Occipital lobe (tissue), 2 donors: Measurements from ENCODE around the gene ATP1B1. TPM values are rescaled to one million over a fixed set of nuclear protein-coding genes. Genes with fewer than 3 reads are reported as not detected.

Experiments used
- DNase-seq: peaks from one replicate; lab custom pipeline; 2025; lab: John Stamatoyannopoulos, UW
- total RNA-seq: library from RNA; depleted of rRNA; stranded (reverse); fragments of >200 nt; gene quantifications from one replicate; pipeline ENCODE4 v1.2.3, GENCODE V29; 2014

ATP1B1 gene
- total RNA-seq, 1 donor from 2014 or later, result 233 TPM

- DNase-seq, result no peak
These were observed 11.5 kb upstream of the ATP1B1 start for GRCh38 chr1:169094897-169095569.

GRCh38 chr1:169098380-169098779 is 8.1 kb upstream of the ATP1B1 start:
- no peak for DNase-seq

- DNase-seq, result no peak
These were observed 6.9 kb upstream of the ATP1B1 start for GRCh38 chr1:169099561-169099960.

GRCh38 chr1:169100208-169100607 is 6.3 kb upstream of the ATP1B1 start:
- DNase-seq, result no peak

- no peak for DNase-seq
These were observed 5.8 kb upstream of the ATP1B1 start for GRCh38 chr1:169100651-169101088.

- peak; percentile 76 for DNase-seq
These were observed 3.9 kb upstream of the ATP1B1 start for GRCh38 chr1:169102567-169102966.

- no peak for DNase-seq
These were observed 3.5 kb upstream of the ATP1B1 start for GRCh38 chr1:169103002-169103401.

- DNase-seq, result no peak
These were observed 3.0 kb upstream of the ATP1B1 start for GRCh38 chr1:169103480-169103893.

GRCh38 chr1:169105087-169105433 is 1.4 kb upstream of the ATP1B1 start:
- DNase-seq, result no peak

GRCh38 chr1:169105434-169106094 is 926 bp upstream of the ATP1B1 start:
- DNase-seq, result peak; percentile 65

- DNase-seq, result no peak
These were observed 572 bp downstream of the ATP1B1 start for GRCh38 chr1:169106921-169107602.

GRCh38 chr1:169107603-169108208 is 1.2 kb downstream of the ATP1B1 start:
- DNase-seq, result no peak

GRCh38 chr1:169108223-169108622 is 1.7 kb downstream of the ATP1B1 start:
- no peak for DNase-seq

GRCh38 chr1:169108863-169109560 is 2.5 kb downstream of the ATP1B1 start:
- DNase-seq, result no peak

GRCh38 chr1:169109561-169110134 is 3.2 kb downstream of the ATP1B1 start:
- DNase-seq, result peak; percentile 60

- DNase-seq, result no peak
These were observed 3.7 kb downstream of the ATP1B1 start for GRCh38 chr1:169110236-169110635.

GRCh38 chr1:169110689-169111447 is 4.4 kb downstream of the ATP1B1 start:
- no peak for DNase-seq

- no peak for DNase-seq
These were observed 5.0 kb downstream of the ATP1B1 start for GRCh38 chr1:169111472-169111871.

- DNase-seq, result no peak
These were observed 5.8 kb downstream of the ATP1B1 start for GRCh38 chr1:169112241-169112640.

- DNase-seq, result no peak
These were observed 7.2 kb downstream of the ATP1B1 start for GRCh38 chr1:169113613-169114119.
